Fibroblast of villous mesenchyme (primary cell): ENCODE data around the gene ATPAF1. TPM values are rescaled to one million over a fixed set of nuclear protein-coding genes. Genes with fewer than 3 reads are reported as not detected.

Experiments used
- DNase-seq: peaks from one replicate; pipeline ENCODE4 v3.0.0-alpha.2; 2010; ENCODE audit warnings: low read depth
- H3K4me3 ChIP-seq: 2 replicates; pipeline ENCODE4 v1.5.1; 2011; ENCODE audit warnings: low read depth, mild to moderate bottlenecking, low read length
- total RNA-seq: library from RNA; depleted of rRNA; stranded (reverse); fragments of >200 nt; gene quantifications from 2 replicates; pipeline ENCODE4 v1.2.3, GENCODE V29; 2012
- TF ChIP-seq, protein P1 (sequence below): IDR thresholded peaks from 2 replicates; pipeline ENCODE4 v1.5.1; 2012; ENCODE audit warnings: low read depth, mild to moderate bottlenecking, low read length; ENCODE audit not compliant: insufficient read depth

ATPAF1 gene
- total RNA-seq, 1 donor: 66.1 TPM

- H3K4me3 ChIP-seq: no peak overlapping the region
- DNase-seq: no peak
- TF ChIP-seq, protein P1, sequence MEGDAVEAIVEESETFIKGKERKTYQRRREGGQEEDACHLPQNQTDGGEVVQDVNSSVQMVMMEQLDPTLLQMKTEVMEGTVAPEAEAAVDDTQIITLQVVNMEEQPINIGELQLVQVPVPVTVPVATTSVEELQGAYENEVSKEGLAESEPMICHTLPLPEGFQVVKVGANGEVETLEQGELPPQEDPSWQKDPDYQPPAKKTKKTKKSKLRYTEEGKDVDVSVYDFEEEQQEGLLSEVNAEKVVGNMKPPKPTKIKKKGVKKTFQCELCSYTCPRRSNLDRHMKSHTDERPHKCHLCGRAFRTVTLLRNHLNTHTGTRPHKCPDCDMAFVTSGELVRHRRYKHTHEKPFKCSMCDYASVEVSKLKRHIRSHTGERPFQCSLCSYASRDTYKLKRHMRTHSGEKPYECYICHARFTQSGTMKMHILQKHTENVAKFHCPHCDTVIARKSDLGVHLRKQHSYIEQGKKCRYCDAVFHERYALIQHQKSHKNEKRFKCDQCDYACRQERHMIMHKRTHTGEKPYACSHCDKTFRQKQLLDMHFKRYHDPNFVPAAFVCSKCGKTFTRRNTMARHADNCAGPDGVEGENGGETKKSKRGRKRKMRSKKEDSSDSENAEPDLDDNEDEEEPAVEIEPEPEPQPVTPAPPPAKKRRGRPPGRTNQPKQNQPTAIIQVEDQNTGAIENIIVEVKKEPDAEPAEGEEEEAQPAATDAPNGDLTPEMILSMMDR: no peak
These were observed 68.8 kb downstream of the ATPAF1 start for GRCh38 chr1:46599059-46599970.

- no peak overlapping the region for H3K4me3 ChIP-seq
- TF ChIP-seq, protein P1: no peak
- DNase-seq: no peak
These were observed 71.3 kb downstream of the ATPAF1 start for GRCh38 chr1:46596846-46597245.

- no peak for DNase-seq
- H3K4me3 ChIP-seq: no peak overlapping the region
- TF ChIP-seq, protein P1: no peak
These were observed 72.1 kb downstream of the ATPAF1 start for GRCh38 chr1:46596036-46596435.

DNA sequence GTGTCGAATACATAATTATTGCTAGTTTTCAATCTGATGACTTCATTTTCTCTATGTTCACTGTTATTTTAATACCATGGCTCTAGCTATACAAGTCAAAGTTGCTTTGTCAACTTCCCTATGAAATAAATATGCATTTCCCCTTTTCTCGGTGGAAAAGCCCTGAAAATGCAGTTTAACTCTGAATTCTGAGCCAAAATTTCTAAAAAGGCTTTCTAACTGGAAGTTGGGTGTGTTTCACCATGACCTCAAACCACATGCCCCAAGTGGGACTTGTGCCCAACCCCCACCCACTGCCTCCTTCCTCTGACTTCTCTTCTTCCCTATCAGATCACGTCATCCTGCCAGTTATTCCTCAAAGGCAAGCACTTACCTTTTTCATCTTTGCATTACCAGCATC, 73.0 kb downstream of the ATPAF1 start:
- no peak for DNase-seq
- H3K4me3 ChIP-seq: no peak overlapping the region
- TF ChIP-seq, protein P1: no peak

- H3K4me3 ChIP-seq: no peak overlapping the region
- no peak for DNase-seq
- TF ChIP-seq, protein P1: no peak
These were observed 74.1 kb downstream of the ATPAF1 start for GRCh38 chr1:46594063-46594462.

DNA sequence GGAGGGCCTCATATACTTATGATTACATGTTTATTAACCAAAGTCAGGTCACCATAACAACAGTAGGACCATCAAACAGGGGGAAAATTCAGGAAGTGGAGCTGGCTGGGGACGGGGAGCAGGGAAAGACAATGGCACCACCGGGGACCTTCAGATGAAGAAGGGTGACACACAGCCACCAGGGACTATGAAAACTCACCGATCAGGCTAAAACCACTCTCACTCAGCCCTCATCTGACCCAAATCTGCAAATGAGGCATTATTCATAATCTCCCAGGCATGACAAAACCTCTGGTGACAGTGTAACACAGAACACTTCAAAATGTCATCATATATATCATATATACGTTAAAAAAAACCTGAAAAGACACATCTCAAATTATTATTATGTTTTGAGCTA, 75.3 kb downstream of the ATPAF1 start:
- TF ChIP-seq, protein P1: no peak
- DNase-seq: no peak

More for the DNA sequence above, 75.3 kb downstream of the ATPAF1 start:
- no peak overlapping the region for H3K4me3 ChIP-seq
